Activated CD8-positive, alpha-beta memory T cell treated with anti-CD3 and anti-CD28 coated beads, Interleukin-2, amount 50 U/mL, for 48 hours (primary cell): ENCODE data around the gene SUOX.
"Not testable (repeated sequence)": the region's sequence is repeated elsewhere in the genome, so short reads cannot be mapped to it uniquely, and the experiment has no call there.

Experiments
- DNase-seq: peaks from one replicate; pipeline ENCODE4 v3.0.0-alpha.2; 2020

The SUOX gene

GRCh38 chr12:55996715-55997534, at the start of gene SUOX:
TSS of gene SUOX (plus strand) at chr12:55997276. CDS start at chr12:56002222, 4,946 bp downstream.
- peak; percentile 67 for DNase-seq

- no peak for DNase-seq
Measured at GRCh38 chr12:55955344-55955743, 41.7 kb upstream of the SUOX start.

DNA sequence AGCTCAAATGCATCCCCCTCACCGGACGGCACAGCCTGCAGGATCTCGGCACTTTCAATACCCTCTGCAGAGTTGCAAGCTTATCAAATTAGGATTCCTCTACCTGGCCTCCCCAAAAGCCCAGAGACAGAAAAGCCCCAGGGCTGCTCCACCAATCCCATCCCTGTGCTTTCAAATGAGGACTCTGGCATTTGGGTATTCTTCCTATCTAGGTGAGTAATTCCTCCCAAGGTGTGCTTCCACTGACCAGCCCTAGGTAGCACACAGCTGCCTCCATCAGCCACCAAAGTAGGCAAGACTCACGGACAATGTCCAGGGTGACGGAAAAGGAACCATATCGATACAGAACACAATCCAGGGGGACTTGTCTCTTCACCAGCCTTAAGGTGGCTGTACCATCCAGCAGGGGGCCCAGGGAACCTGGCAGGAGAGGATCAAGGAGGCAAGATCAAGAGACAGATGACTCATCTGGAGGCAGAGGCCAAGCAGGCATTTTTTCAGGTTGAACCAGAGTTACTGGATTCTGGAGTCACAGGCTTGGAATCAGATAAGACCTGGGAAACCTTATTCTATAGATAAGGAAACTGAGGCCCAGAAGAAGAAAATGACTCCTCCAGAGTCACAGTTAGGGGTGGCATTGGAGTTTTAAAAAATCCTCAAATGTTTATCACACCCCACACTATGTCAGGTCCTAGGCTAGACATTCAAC, 41.1 kb upstream of the SUOX start:
- DNase-seq: peak; percentile 71

DNA sequence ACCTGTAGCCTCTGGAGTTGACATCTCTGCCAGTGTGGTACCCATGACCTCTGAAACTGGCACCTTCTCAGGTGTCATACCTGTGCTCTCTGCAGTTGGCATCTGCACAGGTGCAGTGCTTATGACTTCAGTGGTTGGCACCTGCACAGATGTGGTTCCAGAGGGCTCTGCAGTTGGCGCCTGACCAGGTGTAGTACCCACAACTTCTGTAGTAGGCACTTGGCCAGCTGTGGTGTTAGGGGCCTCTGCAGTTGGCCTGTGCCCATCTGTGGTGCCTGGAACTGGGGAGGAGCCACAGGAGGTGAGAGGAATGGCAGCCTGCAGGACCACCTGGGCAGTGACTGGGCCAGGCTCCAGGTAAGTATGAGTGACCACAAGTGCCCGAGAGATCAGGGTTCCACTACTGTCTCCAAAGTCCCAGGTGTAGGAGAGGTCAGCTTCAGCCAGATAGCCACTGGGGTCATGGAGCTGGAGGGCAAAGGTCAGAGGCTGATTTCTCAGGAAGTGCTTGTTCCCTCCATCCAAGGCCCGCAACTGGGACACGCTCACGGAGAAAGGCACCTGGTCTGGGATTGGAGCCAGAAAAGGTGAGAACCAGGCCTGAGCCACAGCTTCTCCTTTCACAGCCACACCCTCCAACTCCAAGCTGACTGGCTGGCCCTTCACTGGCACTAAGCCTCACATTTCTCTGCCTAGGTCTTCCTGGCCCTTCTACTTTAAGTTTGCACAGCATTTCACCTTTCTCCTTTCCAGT, 39.8 kb upstream of the SUOX start:
- DNase-seq: no peak

GRCh38 chr12:55963760-55964159, 33.3 kb upstream of the SUOX start:
- DNase-seq: no peak

GRCh38 chr12:55965240-55965639, 31.8 kb upstream of the SUOX start:
- no peak for DNase-seq

GRCh38 chr12:55965941-55966407, 31.1 kb upstream of the SUOX start, which contains the start of gene PMEL:
TSS of gene PMEL (minus strand) at chr12:55966042. CDS start at chr12:55966011, 31 bp downstream.
- DNase-seq: no peak

GRCh38 chr12:55966408-55967281, 30.4 kb upstream of the SUOX start, which contains the start of gene CDK2:
TSS of gene CDK2 (plus strand) at chr12:55966830. CDS start at chr12:55967009, 179 bp downstream.
- peak; percentile 96 for DNase-seq

DNA sequence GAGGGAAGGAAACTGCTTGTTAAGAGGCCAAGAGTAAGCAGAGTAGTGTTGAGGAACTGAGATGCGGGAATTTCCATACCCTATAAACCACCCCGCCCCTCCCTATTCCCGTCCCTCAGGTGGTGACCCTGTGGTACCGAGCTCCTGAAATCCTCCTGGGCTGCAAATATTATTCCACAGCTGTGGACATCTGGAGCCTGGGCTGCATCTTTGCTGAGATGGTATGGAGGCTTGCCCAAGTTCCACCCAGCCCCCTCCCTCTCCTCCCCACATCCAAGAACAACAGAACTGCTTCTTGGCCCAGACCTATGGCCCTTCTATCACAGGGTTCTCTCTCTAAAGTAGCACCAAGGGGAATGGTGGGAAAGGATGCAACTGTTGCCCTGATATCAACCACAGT, 27.7 kb upstream of the SUOX start:
- DNase-seq: no peak

DNA sequence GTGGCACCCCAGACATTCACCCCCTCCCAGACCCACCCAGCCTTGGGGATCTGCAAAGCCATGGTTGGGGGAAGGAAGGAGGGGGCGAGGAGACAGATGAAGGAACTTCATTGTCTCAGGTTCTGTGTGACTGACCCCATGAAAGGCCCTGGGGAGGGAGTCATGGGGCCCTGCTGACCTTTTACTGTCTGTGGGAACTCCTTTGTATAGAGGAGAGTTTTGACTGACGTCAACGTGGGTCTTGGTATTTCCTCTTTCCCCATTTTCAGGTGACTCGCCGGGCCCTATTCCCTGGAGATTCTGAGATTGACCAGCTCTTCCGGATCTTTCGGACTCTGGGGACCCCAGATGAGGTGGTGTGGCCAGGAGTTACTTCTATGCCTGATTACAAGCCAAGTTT, 26.3 kb upstream of the SUOX start:
- no peak for DNase-seq

DNA sequence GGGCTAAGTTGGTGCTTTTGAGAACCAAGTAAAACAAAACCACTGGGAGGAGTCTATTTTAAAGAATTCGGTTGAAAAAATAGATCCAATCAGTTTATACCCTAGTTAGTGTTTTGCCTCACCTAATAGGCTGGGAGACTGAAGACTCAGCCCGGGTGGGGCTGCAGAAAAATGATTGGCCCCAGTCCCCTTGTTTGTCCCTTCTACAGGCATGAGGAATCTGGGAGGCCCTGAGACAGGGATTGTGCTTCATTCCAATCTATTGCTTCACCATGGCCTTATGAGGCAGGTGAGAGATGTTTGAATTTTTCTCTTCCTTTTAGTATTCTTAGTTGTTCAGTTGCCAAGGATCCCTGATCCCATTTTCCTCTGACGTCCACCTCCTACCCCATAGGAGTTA, 25.0 kb upstream of the SUOX start:
- no peak for DNase-seq

DNA sequence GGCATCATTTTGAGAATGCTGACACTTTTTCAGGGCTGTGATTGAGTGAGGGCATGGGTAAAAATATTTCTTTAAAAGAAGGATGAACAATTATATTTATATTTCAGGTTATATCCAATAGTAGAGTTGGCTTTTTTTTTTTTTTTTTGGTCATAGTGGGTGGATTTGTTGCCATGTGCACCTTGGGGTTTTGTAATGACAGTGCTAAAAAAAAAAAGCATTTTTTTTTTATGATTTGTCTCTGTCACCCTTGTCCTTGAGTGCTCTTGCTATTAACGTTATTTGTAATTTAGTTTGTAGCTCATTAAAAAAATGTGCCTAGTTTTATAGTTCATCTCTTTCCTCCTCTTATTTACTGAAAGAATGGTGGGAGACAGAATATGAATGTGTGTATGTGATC, 24.6 kb upstream of the SUOX start:
- DNase-seq: no peak

DNA sequence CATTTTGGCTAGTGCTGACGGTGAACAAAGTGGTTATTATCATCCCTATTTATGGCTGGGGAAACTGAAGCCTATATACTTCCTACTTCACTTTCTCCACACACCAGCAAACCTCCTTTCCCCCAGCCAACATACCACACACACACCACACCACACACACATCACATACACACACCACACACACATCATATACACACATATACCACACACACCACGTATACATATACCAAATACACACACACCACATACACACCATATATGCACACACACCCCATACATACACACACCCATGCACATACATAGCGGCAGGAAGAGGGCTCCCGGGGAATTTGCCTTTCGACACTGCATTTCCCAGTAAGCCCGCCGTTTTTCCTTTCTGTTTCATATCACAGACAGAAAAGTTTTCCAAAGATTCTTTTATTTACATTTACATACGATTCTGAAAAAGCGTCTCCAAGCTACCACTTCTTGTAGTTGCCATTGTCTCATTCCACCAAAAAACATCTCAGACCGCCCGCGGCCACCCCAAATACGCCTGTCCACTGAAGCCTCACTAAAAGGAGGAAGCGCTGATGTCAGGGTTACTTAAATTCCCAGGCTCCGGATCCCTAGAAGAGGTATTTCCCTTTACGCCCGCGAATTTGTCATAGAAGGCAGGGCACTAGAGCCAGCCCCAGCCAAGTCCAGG, 24.0 kb upstream of the SUOX start:
- DNase-seq: no peak

GRCh38 chr12:55973599-55974307, 23.3 kb upstream of the SUOX start, which contains the start of gene RAB5B:
TSS of gene RAB5B (plus strand) at chr12:55974078. CDS start at chr12:55986961, 12,883 bp downstream.
- peak; percentile 93 for DNase-seq

DNA sequence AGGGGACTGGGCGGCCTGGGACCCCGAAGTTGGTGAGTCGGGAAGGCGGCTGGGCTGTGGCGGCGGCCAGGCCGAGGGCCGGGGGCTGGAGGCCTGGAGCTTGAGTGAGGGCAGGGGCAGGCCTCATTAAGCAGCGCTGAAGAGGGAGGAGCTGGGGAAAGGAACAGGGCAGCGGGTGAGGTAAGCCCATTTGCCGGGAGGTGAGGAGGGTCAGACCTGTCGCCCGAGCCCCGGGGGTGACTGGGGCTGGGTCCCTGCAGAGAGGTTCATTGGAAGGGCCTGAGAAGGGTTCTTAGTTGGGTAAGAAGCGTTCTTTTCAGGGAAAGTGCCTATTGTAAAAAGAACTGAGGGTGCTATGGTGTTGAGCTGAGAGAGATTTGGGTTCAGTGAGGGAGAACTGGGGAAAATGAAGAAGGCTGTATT, 22.8 kb upstream of the SUOX start:
- no peak for DNase-seq

- DNase-seq: no peak
Measured at GRCh38 chr12:55978393-55978792, 18.7 kb upstream of the SUOX start.

DNA sequence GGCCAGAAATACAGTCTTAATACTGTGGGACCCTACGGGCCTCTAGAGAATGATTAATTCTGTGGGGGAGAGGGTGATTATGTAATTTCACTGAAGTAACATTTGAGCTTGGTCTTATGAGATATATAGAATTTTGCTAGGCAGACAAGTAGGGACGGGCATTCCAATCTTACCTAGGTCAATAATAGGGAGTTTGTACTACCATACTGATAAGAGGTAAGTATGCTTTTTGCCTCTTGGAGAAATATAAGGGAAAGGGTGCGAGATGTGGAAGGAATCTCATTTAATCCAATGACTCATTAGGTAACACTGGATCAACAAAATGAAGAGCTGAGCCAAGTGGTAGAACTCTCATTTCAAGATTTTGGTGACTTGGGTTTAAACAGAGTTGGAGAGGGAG, 18.0 kb upstream of the SUOX start:
- no peak for DNase-seq

DNA sequence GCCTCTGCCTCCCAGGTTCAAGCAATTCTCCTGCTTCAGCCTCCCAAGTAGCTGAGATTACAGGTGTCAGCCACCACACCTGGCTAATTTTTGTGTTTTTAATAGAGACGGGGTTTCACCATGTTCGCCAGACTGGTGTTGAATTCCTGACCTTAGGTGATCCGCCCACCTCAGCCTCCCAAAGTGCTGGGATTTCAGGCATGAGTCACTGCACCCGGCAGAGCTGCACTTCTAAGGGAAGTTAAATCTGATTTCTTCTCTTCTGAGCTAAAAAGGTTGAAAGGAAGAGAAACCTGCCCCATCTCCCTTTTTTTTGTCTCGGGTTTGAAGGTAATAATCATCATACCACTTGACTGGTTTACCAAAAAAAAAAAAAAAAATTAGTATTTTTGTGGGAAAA, 15.2 kb upstream of the SUOX start:
- DNase-seq: not testable (repeated sequence)

GRCh38 chr12:55982319-55982936, 14.6 kb upstream of the SUOX start:
- DNase-seq: no peak

DNA sequence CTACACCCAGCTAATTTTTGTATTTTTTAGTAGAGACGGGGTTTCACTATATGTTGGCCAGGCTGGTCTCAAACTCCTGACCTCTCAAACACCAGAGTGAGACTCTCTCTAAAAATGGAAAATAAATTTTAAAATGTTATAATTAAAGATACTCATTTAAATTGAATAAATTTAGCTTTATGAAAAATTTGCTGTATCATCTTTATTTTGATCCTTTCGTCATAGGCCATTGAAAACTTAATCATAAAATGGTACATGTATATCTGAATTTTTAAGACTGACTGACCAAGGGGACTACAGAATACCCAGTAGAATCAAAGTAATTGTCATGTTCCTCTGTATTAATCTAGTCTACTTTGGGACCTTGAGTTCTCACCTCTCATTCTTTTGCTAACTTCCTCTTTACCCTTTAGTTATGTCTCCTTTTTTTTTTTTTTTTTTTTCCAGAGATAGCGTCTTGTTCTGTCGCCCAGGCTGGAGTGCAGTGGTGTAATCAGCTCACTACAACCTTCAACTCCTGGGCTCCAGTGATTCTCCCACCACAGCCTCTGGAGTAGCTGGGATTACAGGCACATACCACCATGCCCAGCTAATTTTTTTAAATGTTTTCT, 13.7 kb upstream of the SUOX start:
- no peak for DNase-seq
